Smooth muscle cell of the brain vasculature (primary cell): ENCODE measurements around the gene AP1AR.
"Not testable (repeated sequence)": the region's sequence is repeated elsewhere in the genome, so short reads cannot be mapped to it uniquely, and the experiment has no call there.

ENCODE experiments used
- DNase-seq: peaks from one replicate; pipeline ENCODE4 v3.0.0-alpha.2; 2012; ENCODE audit warnings: low read depth, low spot score

AP1AR gene

GRCh38 chr4:112279025-112279881 lies 47.7 kb downstream of the AP1AR start:
- no peak for DNase-seq

GRCh38 chr4:112279882-112280315 lies 48.3 kb downstream of the AP1AR start:
- no peak for DNase-seq

- no peak for DNase-seq
Measured at GRCh38 chr4:112280386-112281056, 48.9 kb downstream of the AP1AR start.

- not testable (repeated sequence) for DNase-seq
Measured at GRCh38 chr4:112281895-112282398, 50.4 kb downstream of the AP1AR start.

GRCh38 chr4:112282860-112283667 lies 51.5 kb downstream of the AP1AR start:
- DNase-seq, result no peak

- DNase-seq, result no peak
Measured at GRCh38 chr4:112284166-112284565, 52.6 kb downstream of the AP1AR start.

GRCh38 chr4:112284662-112285411 lies 53.2 kb downstream of the AP1AR start:
- no peak for DNase-seq

GRCh38 chr4:112287258-112287989 lies 55.8 kb downstream of the AP1AR start:
- no peak for DNase-seq

GRCh38 chr4:112288455-112288854 lies 56.9 kb downstream of the AP1AR start:
- no peak for DNase-seq

GRCh38 chr4:112289407-112290253 lies 58.0 kb downstream of the AP1AR start:
- DNase-seq, result no peak

- DNase-seq, result no peak
Measured at GRCh38 chr4:112290341-112290740, 58.8 kb downstream of the AP1AR start.

- DNase-seq, result no peak
Measured at GRCh38 chr4:112296949-112297880, 65.6 kb downstream of the AP1AR start, which contains the start of gene ALPK1. ALPK1 (plus strand) TSS chr4:112297369.

- no peak for DNase-seq
Measured at GRCh38 chr4:112299721-112300120, 68.1 kb downstream of the AP1AR start.

- no peak for DNase-seq
Measured at GRCh38 chr4:112302320-112303274, 71.0 kb downstream of the AP1AR start.

GRCh38 chr4:112305477-112305876 lies 73.9 kb downstream of the AP1AR start:
- DNase-seq, result not testable (repeated sequence)

- DNase-seq, result not testable (repeated sequence)
Measured at GRCh38 chr4:112309263-112309791, 77.7 kb downstream of the AP1AR start.

- DNase-seq, result no peak
Measured at GRCh38 chr4:112311516-112311915, 79.9 kb downstream of the AP1AR start.
